GM21423 (cell line): ENCODE results near the gene GOLGA8M.
"Not testable (repeated sequence)": the region's sequence is repeated elsewhere in the genome, so short reads cannot be mapped to it uniquely, and the experiment has no call there.

ENCODE experiments used
- ATAC-seq: cut with Tn5 transposase; IDR thresholded peaks from one replicate; pipeline ENCODE4 v1.9.1; 2021; ENCODE audit warnings: mild to moderate bottlenecking, moderate library complexity; ENCODE audit not compliant: unreplicated experiment

Gene GOLGA8M

GRCh38 chr15:28712270-28712669 is at the start of gene GOLGA8M:
GOLGA8M (minus strand) TSS chr15:28712421; CDS start chr15:28712323, 98 bp downstream.
- not testable (repeated sequence) for ATAC-seq

- not testable (repeated sequence) for ATAC-seq
Observed at GRCh38 chr15:28742890-28743289, 30.7 kb upstream of the GOLGA8M start.

- peak; percentile 47 for ATAC-seq
Observed at GRCh38 chr15:28738590-28739292, 26.5 kb upstream of the GOLGA8M start.

GRCh38 chr15:28738200-28738561 is 26.0 kb upstream of the GOLGA8M start:
- ATAC-seq: not testable (repeated sequence)

- peak; percentile 57 for ATAC-seq
Observed at GRCh38 chr15:28737521-28738199, 25.4 kb upstream of the GOLGA8M start.

- ATAC-seq: not testable (repeated sequence)
Observed at GRCh38 chr15:28728061-28728460, 15.8 kb upstream of the GOLGA8M start.

GRCh38 chr15:28727026-28727425 is 14.8 kb upstream of the GOLGA8M start:
- not testable (repeated sequence) for ATAC-seq

GRCh38 chr15:28726102-28726501 is 13.9 kb upstream of the GOLGA8M start:
- no peak for ATAC-seq

GRCh38 chr15:28725556-28725955 is 13.3 kb upstream of the GOLGA8M start:
- ATAC-seq: no peak

- ATAC-seq: not testable (repeated sequence)
Observed at GRCh38 chr15:28723986-28724385, 11.8 kb upstream of the GOLGA8M start.

GRCh38 chr15:28719626-28720025 is 7.4 kb upstream of the GOLGA8M start:
- not testable (repeated sequence) for ATAC-seq

- ATAC-seq: not testable (repeated sequence)
Observed at GRCh38 chr15:28718576-28718975, 6.4 kb upstream of the GOLGA8M start.

GRCh38 chr15:28714176-28714575 is 2.0 kb upstream of the GOLGA8M start:
- ATAC-seq: not testable (repeated sequence)

GRCh38 chr15:28703927-28704326 is 8.3 kb downstream of the GOLGA8M start:
- ATAC-seq: not testable (repeated sequence)

- ATAC-seq: not testable (repeated sequence)
Observed at GRCh38 chr15:28702427-28702826, 9.8 kb downstream of the GOLGA8M start.

- ATAC-seq: not testable (repeated sequence)
Observed at GRCh38 chr15:28694006-28694751, 18.0 kb downstream of the GOLGA8M start.

- ATAC-seq: not testable (repeated sequence)
Observed at GRCh38 chr15:28693021-28693420, 19.2 kb downstream of the GOLGA8M start.

GRCh38 chr15:28673533-28673932 is 38.7 kb downstream of the GOLGA8M start:
- not testable (repeated sequence) for ATAC-seq

GRCh38 chr15:28672122-28672521 is 40.1 kb downstream of the GOLGA8M start:
- not testable (repeated sequence) for ATAC-seq

GRCh38 chr15:28666402-28666801 is 45.8 kb downstream of the GOLGA8M start:
- ATAC-seq: not testable (repeated sequence)

- ATAC-seq: not testable (repeated sequence)
Observed at GRCh38 chr15:28664575-28664974, 47.6 kb downstream of the GOLGA8M start.
